GM19463 (cell line): ENCODE results near the gene SETD3.

Experiments
- ATAC-seq: cut with Tn5 transposase; IDR thresholded peaks from one replicate; pipeline ENCODE4 v1.9.1; 2021; ENCODE audit warnings: mild to moderate bottlenecking, moderate library complexity; ENCODE audit not compliant: unreplicated experiment

Gene SETD3

DNA sequence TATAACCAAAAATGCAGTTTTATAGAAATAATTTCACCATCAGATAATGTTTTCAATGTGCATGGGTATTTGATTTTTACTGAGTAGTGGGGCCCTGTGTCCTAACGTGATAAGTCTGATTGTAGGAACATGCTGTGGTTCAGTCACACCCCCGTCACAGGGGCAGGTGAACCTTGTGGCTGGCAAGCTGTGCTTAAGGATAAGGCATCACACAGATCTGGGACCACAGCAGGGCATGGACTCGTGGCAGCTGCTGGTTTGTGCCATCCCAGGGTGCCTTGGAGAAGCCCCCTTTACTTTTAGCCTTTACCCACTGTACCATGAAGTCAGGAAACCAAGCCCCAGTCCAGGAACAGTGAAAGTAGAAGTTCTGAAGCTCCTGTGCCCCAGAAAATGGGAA is 17.2 kb upstream of the SETD3 start:
- no peak for ATAC-seq

DNA sequence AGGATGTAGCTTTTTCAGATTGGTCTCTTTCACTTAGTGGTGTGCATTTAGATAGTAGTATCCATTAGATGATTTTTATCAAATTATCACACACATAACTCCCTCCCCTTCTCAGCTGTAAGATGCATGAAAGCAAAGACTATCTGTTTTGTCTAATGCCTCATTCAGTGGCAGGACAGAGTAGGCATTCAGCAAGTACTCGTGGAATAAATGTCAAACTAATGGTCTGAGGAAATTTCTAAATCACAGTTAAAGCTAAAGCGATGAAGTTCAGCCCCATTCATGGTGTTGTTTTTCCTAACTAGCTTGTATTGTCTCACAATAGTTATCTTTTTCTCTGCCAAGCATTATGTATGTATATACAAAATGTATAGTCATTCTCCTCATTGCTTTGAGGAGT is 16.7 kb upstream of the SETD3 start:
- ATAC-seq = no peak

DNA sequence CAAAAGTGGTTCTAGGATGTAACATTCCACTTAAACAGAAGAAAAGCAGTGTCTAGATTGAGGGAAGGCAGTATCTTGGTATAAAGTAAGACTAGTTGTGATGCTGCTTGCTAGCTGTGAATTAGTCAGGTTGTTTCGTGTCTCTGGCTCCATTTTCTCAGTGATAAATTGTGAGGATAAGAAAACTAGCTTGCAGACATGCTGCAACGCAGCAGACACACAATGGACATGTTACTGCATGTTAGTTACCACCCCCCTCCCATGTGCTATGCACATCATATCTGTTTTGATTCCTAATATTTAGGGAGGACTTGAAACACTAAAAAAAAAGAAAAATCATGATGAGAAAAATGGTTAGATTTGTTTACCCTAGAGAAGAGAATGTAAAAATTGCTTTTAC is 3.4 kb upstream of the SETD3 start:
- ATAC-seq = no peak

DNA sequence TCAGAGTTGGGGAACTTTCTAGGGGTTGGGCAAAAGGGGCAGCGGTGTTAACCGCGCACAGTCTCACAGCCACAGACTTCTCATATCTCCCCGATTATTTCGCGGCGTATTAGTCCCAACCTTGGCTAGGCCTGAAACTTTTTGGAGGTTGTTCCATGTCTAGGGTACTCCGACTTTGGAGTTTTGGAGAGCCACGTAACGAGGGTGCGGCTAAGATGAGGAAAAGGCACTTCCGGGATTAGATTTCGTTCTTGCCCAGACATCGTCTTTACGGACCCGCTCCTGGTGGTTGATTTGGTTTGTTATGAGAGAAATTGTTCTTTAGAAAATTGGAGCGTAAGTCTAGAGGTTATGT is 1.1 kb upstream of the SETD3 start:
- no peak for ATAC-seq

DNA sequence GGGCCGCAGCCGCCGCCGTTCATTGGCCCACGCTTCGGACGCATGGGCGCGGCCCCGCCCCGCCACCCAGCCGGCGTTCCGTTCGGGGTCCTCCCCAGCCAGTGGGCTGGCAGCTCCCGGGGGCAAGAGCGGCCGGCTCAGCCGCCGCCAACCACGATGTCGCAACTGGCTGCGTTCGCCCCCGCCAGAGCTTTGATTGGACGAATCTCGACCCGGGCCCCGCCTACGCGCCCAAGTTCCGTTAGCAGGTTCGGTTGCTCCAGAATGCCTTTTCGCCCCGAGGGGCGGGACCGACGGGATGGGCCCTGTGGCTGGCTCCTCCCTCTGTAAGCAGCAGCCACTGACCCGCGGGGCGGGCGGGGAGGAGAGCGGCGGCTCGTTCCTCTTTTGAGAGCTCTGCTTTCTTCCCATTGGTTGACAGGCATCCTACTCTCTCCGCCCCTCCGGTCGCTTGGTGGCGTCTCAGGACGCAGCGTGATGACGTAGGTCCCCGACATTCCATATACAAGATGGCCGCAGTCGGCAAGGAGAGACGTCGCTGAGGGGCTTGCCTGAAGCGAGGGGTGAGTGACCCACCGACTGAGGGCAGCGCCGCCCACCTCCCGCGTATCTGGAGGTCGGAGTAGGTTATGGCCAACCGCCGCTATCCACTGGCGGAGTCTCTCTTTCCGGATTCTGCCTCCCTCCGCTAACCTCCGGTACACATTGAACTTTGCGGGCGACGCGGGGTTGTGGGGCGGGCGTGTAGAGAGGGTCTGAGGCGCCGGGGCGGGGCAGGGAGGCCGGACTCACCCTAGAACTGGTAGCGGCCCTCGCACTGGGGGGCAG is 472 bp upstream of the SETD3 start, which contains the start of gene CCNK:
Gene CCNK, plus strand, starts transcription at position 493 of the 828 bp plus-strand sequence. CDS start 11,269 bp downstream, outside the sequence.
- peak; percentile 80 for ATAC-seq

DNA sequence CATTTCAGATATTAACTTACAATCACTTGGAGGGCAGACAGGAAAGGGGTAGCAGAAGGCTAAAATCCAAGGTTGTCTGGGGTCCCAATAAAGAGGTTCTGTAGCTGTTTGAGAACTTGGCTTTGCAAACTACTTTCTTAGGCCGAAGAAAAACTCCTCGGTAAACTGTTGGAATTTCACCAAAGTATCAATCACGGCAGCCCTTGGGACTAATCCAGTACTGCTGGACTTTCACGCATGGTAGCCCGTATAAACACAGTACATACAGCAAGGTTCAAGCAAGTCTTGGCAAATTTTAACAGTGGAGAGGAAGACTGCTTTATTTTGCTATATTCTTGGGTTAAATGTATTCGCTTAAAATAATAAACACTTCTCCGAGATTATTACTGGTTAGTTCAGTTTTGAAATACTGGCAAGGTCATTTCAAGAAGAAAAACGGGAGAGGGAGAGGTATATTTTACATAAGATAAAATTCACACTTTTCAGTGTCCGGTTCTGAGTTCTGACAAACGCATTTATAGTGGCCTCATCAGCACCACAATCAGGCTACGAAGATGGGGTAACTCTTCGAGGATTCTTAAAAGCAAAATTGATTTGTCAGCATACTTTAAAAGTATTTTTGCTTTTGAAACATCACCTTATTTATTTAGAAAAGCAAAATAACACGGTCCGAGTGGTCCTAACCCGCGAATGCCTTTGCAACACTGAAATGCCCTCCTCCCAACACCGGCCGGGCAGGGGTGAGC is 1.3 kb downstream of the SETD3 start:
- no peak for ATAC-seq

DNA sequence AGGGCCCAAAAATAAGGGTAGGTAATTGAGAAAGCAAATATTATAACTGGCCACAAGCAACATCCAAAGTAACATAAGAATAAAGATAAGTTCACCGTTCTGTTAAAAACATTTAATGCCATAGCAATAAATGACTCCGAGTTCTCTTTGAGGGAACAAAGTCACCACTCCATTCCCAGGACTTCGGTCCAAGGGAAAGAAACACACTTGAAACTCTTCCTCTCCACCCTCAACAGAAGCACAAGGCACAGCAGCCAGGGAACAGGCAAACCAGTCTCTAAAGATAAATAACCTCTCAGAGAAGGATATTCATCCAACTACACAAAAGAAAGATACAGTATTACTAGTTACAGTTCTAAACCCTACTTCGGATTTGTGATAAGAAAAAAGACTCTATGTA is 2.5 kb downstream of the SETD3 start:
- no peak for ATAC-seq

DNA sequence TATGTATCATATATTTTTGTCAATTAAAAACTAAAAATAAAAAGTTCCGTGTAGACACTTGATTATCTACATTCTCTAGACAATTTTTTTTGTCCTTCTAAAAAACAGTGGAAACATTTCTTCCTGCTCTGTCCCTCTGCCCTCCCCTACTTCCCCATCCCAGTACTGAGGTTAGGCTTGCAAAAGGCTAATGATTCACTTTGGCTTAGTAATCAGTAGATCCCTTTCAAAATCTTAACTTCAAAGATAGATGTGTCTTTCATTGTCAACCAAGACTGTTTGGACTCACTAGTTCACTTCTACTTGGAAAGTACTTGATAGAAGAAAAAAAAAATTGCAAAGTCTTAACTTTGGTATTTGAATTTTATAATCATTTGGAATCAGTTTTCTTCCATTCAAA is 3.8 kb downstream of the SETD3 start:
- ATAC-seq = no peak

DNA sequence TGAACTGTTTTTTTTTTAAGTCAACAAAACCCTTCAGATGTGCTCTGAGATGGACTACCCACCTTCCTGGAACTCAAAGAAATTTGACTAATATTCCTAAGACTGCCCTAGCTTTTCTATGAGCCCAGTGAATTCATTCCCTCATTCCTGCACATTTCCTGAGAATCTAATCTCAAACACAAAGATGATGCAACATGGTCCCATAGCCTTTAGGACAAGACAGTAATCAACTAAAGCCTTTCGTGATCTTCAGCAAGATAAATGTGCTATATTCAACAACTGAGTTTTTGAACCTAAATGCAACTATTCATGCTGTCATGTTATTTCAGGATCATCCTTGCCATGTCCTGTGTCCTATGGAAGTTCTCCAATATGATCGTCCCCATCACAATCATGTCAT is 5.0 kb downstream of the SETD3 start:
- ATAC-seq = no peak

DNA sequence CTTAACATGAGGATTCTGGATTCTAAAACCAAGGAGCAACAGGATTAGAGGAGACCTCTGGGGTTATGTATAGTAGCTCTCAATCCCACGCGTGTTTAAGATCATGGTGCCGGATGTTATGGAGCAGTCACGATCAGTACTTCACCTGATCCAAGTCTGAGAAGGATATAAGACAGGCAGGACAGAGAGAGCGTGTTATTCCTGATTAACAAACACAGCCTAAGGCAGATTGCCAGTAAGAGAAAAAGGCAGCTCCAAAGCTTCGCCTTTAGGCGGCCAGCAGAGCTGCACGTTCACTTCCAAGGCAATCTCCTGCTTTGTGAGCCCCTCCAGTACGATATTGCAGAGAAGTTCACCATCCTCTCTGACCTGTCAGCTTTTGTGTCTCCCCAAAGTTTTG is 5.5 kb downstream of the SETD3 start:
- no peak for ATAC-seq

DNA sequence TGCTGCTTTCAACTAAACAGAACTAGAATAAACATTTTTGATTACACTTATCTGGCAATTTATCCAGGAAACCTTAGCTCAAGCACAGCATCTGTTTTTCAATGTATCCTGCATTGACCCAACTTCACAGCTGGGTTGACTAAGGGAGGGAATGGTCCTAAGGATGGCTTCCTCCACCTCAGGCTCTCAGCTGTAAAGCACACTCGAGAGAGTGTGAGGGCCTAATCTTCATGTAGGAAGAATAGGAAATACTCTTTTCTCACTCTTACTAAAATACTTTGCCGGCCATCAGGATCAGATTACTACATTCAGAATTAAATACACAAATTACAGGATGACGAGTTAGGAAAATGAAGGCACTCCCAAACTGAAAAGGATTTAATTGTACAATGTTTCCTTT is 7.2 kb downstream of the SETD3 start:
- ATAC-seq = no peak

DNA sequence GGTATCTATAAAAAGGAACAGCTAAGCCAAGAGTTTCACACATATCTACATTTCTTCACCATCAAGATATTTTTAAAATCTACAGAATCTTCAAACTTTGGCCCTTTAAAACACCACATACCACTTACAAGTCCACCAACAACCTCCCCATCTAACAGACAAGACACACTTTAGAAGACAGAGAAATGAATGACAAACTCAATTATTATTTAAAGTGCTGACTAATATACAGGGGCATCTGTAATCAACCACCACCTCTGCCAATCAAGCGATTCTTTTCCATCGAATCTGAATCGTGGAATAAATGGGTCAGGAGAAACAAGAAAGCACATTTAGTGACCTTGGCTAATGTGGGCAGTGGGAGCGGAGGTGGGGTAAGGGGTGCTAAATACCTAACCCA is 7.7 kb downstream of the SETD3 start:
- ATAC-seq = no peak

DNA sequence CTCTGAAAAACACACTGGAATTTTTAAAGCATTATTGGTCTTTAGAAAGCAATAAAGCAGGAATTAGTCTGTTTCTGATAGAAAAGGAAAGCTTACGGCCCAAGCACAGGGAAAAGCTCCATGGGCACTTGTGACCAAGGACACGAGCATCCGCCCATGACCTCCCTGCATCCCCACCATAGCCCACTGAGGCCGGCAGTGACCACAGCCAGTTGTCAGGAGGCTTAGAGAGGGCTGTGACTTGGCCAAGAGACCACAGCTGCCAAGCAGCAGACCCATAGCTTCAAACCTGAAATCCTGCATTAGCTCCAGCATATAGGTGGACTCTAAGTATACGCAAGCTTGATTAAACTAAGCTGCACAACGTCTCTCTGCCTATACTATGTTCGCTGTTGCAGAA is 8.9 kb downstream of the SETD3 start:
- ATAC-seq = no peak

DNA sequence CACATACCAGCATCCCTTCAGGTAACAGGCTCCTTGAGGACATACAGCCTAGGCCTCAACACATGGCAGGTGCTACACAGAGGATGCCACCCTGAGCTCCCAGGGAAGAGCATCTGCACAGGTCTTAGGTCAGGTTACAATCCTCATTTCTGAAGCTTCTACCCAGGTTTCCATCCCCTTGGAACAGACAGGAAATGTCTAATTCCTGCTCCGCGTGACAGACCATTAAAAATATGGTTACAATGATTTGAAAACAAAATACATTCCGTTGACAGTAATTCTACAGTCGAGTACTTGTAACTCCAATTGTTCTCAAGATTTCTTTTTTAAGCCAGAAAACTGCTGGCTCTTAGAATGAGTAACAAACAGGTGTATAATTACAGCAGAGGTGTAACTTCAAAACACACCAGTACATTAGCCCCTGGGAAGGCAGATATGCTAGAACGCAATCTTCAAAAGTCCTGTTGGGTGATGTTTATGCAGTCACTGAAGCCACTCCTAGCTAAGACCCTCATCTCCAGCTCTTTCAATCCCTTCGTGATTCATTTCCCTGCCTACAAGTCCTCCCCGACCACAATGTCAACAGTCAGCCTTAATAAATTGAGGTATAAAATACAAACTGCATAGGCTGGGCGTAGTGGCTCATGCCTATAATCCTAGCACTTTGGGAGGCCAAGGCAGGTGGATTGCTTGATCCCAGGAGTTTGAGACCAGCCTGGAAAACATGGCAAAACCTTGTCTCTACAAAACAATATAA is 11.6 kb downstream of the SETD3 start:
- ATAC-seq = no peak

DNA sequence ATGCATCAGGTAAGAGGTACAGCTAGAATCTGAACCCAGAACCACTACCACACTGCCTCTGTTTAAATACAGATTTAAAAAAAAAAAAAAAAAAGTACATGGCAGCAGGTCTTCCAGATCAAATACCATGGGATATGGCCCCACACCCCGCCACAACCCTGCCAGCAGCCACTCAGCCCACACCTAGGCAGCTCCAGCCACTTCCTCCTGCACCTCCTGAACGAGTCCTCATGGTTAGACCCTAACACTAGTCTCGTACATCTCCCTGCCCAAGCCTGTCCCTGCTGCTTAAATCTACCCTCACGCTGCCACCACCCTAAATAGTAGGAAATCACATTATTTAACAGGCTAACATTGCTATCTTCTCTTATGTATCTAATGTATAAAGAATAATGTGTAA is 12.6 kb downstream of the SETD3 start:
- no peak for ATAC-seq

DNA sequence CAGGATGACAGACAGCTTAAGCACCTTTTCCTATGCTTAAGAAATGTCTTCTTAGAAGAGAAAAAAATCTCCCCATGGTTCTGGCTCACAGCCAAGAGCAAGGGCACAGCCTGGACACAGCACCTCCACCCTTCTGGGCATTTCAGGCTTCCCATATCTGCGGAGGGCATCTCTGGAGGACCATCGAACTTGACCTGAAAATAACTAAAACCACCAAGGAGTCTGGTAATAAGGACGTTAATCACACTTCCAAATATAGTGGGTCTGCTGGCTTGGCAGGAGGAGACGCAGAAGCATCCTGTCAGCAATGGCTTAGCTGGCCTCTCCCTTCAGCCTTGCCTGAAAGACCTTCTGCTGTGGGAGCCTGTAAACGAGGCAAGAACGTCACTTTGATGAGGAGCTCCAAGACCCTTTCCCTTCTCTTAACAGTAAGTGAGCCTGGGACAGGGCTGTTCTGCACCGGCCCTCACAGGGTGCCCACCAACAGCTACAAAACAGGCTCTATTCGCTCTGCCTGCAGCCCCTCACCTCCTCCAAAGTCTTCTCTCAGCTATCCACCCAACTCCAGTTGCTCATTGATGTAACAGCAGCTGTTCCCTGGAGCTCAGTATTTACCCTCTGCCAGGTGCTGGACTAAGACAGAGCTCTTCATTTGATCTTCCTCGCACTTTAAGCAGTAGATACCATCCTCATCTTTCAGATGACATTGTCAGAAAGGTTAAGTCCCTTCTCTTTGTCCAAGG is 13.2 kb downstream of the SETD3 start:
- no peak for ATAC-seq

DNA sequence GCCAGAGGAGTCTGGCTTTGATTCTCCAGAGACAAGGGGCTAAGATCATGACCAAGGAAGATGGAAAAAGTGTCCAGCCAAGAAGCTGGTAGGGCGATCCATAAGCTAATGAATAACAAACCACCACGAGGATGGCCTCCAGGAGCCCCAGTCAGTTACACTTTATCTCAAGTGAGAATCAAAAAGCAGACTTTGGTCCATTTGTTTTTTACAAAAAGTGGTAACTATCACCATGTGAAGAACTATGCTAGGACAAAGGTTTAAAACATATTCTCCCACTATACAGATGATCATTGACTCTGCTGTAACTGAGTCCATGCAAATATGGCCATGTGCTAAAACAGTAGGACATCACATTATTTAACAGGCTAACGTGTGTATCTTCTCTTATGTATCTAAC is 13.9 kb downstream of the SETD3 start:
- no peak for ATAC-seq

DNA sequence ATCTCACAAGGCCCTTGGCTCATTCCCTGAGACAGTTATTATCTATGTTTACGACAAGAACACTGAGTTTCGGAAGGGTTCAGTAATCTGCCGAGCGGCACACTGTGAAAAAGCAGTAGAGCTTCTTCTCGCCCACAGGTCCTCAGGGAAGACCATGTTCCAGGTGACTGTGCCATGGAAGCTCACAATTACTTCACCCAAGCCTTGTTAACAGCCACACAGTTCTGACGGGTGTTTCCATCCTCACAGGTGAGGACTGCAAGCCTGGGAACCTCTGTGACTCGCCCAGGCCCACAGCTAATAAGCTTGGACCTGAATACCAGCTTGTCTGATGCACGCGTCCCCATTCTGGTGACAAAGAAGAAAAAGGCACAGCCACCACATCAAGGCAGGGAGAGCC is 15.4 kb downstream of the SETD3 start:
- ATAC-seq = no peak

DNA sequence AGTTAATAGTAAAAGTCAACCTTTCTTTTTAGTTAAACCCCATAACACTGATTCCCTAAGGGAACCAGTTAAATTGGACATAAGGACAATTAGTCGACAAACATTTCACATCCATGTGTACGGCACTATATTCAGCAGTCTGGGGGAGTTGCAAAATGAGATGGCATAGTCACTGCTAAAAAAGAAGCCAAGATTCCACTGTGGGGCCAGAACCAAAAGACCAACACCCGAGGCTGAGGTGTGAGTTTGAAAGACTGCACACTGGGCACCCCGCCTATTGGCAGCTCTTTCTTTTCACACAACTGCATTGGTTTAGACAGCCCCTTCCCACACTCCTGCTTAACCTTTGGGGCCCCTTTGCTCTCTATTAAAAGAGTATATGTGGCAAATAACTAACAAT is 16.7 kb downstream of the SETD3 start:
- no peak for ATAC-seq

DNA sequence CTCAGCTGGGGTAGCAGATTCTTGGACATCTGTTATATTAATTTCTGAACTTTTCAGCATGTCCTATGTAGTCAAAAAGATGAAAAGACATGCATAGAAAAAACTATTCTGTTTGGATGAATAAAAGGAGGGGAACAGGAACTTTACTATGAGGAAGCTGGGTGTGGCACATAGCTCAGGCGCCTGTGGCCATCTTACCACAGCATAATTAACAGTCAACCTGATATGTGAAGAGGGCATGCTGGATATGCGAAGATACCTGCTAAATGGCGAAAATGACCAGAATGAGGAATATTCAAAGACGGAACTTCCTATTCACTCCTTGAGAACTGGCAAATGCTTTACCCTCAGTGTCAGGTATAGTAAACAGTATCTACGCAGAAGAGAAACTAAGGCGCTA is 18.4 kb downstream of the SETD3 start:
- no peak for ATAC-seq
